ENCODE results near the gene TPCN1. TPM values are rescaled to one million over a fixed set of nuclear protein-coding genes. Genes with fewer than 3 reads are reported as not detected.

The TPCN1 gene
- total RNA-seq, 2 donors from 2014 or later: 18.9 to 30.8 TPM

- H3K4me3 Mint-ChIP-seq: no peak overlapping the region
- peaks cover 16% of the 10 kb centered on the region for H3K4me1 Mint-ChIP-seq
- peaks cover 17% of the 10 kb centered on the region for H3K9me3 Mint-ChIP-seq
These were observed 36.3 kb downstream of the TPCN1 start for GRCh38 chr12:113257564-113257963.

GRCh38 chr12:113260127-113260526 lies 38.9 kb downstream of the TPCN1 start:
- Mint-ChIP-seq H3K9me3 (peaks cover 8% of the 10 kb centered on the region), H3K4me1 (peaks cover 16% of the 10 kb centered on the region), H3K27ac (no peak overlapping the region), H3K27me3 (ENCODE audit: insufficient read depth) (peaks cover 26% of the 10 kb centered on the region), H3K36me3 (ENCODE audit: low read depth) (peaks cover 7% of the 10 kb centered on the region), H3K4me3 (no peak overlapping the region)
- 91 to 93% methylated on average over 5 of the region's 5 CpGs for WGBS, 2 experiments (ENCODE audit: insufficient coverage in 1 of 2, insufficient read length in 1 of 2)
- Histone ChIP-seq H3K36me3 (ENCODE audit: control insufficient read depth, insufficient read depth, low read length) (no peaks in the 10 kb centered on the region), H3K4me3 (ENCODE audit: low read length) (no peak overlapping the region), H3K9me3 (ENCODE audit: control insufficient read depth, low read length) (peaks cover 12% of the 10 kb centered on the region), H3K27me3 (ENCODE audit: control insufficient read depth, insufficient read depth, low read length, poor library complexity, severe bottlenecking) (peaks cover 46% of the 10 kb centered on the region), H3K9ac (ENCODE audit: extremely low read depth, low read length, poor library complexity, severe bottlenecking) (no peak overlapping the region), H3K4me1 (ENCODE audit: control insufficient read depth, insufficient read depth, low read length) (peaks cover 6% of the 10 kb centered on the region), H3K27ac (ENCODE audit: low read depth, low read length) (no peak overlapping the region)
- DNase-seq: no peak
- TF ChIP-seq, protein P1, sequence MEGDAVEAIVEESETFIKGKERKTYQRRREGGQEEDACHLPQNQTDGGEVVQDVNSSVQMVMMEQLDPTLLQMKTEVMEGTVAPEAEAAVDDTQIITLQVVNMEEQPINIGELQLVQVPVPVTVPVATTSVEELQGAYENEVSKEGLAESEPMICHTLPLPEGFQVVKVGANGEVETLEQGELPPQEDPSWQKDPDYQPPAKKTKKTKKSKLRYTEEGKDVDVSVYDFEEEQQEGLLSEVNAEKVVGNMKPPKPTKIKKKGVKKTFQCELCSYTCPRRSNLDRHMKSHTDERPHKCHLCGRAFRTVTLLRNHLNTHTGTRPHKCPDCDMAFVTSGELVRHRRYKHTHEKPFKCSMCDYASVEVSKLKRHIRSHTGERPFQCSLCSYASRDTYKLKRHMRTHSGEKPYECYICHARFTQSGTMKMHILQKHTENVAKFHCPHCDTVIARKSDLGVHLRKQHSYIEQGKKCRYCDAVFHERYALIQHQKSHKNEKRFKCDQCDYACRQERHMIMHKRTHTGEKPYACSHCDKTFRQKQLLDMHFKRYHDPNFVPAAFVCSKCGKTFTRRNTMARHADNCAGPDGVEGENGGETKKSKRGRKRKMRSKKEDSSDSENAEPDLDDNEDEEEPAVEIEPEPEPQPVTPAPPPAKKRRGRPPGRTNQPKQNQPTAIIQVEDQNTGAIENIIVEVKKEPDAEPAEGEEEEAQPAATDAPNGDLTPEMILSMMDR (conservative IDR thresholded peaks at IDR 0.05): no peak

More at GRCh38 chr12:113257564-113257963, 36.3 kb downstream of the TPCN1 start:
- Mint-ChIP-seq H3K27me3 (ENCODE audit: insufficient read depth) (peaks cover 52% of the 10 kb centered on the region), H3K27ac (no peak overlapping the region), H3K36me3 (ENCODE audit: low read depth) (peaks cover 7% of the 10 kb centered on the region)
- Histone ChIP-seq H3K9ac (ENCODE audit: extremely low read depth, low read length, poor library complexity, severe bottlenecking) (no peak overlapping the region), H3K27ac (ENCODE audit: low read depth, low read length) (no peak overlapping the region), H3K4me1 (ENCODE audit: control insufficient read depth, insufficient read depth, low read length) (peaks cover 9% of the 10 kb centered on the region), H3K27me3 (ENCODE audit: control insufficient read depth, insufficient read depth, low read length, poor library complexity, severe bottlenecking) (peaks cover 66% of the 10 kb centered on the region), H3K9me3 (ENCODE audit: control insufficient read depth, low read length) (peaks cover 31% of the 10 kb centered on the region), H3K4me3 (ENCODE audit: low read length) (no peak overlapping the region), H3K36me3 (ENCODE audit: control insufficient read depth, insufficient read depth, low read length) (no peaks in the 10 kb centered on the region)
- no peak for DNase-seq
- TF ChIP-seq, protein P1 (conservative IDR thresholded peaks at IDR 0.05): no peak

DNA sequence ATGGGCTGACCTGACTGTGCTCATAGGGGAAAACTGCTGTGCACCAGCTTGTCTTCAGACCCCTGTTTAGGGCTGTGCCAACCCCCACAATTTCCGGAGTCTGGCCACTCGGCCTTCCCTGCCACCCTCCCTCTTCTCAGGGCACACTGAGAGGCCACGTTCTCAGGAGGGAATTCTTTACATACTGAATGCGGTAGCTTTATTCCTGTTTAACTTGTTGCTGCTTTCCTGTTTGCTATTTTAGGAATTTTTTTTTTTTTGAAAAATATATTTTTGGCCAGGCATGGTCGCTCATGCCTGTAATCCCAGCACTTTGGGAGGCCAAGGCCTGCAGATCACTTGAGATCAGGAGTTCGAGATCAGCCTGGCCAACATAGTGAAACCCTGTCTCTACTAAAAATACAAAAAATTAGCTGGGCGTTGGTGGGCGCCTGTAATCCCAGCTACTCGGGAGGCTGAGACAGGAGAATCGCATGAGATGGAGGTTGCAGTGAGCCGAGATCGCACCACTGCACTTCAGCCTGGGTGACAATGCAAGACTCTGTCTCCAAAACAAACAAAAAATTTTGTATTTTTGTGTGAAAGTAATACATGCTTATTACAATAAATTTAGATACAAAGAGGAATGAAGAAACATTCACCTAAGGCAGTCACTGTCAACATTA lies 39.5 kb downstream of the TPCN1 start:
- Histone ChIP-seq H3K4me1 (ENCODE audit: control insufficient read depth, insufficient read depth, low read length) (peaks cover 6% of the 10 kb centered on the region), H3K27ac (ENCODE audit: low read depth, low read length) (no peak overlapping the region), H3K36me3 (ENCODE audit: control insufficient read depth, insufficient read depth, low read length) (no peaks in the 10 kb centered on the region), H3K4me3 (ENCODE audit: low read length) (no peak overlapping the region), H3K9me3 (ENCODE audit: control insufficient read depth, low read length) (peaks cover 12% of the 10 kb centered on the region), H3K9ac (ENCODE audit: extremely low read depth, low read length, poor library complexity, severe bottlenecking) (no peak overlapping the region), H3K27me3 (ENCODE audit: control insufficient read depth, insufficient read depth, low read length, poor library complexity, severe bottlenecking) (peaks cover 40% of the 10 kb centered on the region)
- DNase-seq: no peak
- WGBS, 2 experiments (ENCODE audit: insufficient coverage in 1 of 2, insufficient read length in 1 of 2): 88 to 89% methylated on average over 7 to 12 of the region's 12 CpGs
- Mint-ChIP-seq H3K9me3 (peaks cover 8% of the 10 kb centered on the region), H3K27me3 (ENCODE audit: insufficient read depth) (peaks cover 23% of the 10 kb centered on the region), H3K4me1 (peaks cover 16% of the 10 kb centered on the region), H3K4me3 (no peak overlapping the region), H3K36me3 (ENCODE audit: low read depth) (peaks cover 7% of the 10 kb centered on the region), H3K27ac (no peak overlapping the region)
- TF ChIP-seq, protein P1 (conservative IDR thresholded peaks at IDR 0.05): no peak

All from endodermal cell (in vitro differentiated cells).